Neural progenitor cell (in vitro differentiated cells): ENCODE measurements around the gene COPS9.

ENCODE experiments used
- CTCF ChIP-seq: fragments of 200-600 bp; sonication (generic); IDR thresholded peaks from 2 replicates; pipeline ENCODE4 v1.5.1; 2017; ENCODE audit warnings: antibody characterized with exemption, mild to moderate bottlenecking
- EZH2phosphoT487 ChIP-seq: fragments of 200-600 bp; sonication (generic); IDR thresholded peaks from 2 replicates; pipeline ENCODE4 v1.6.1; 2017; ENCODE audit warnings: antibody characterized with exemption

DNA sequence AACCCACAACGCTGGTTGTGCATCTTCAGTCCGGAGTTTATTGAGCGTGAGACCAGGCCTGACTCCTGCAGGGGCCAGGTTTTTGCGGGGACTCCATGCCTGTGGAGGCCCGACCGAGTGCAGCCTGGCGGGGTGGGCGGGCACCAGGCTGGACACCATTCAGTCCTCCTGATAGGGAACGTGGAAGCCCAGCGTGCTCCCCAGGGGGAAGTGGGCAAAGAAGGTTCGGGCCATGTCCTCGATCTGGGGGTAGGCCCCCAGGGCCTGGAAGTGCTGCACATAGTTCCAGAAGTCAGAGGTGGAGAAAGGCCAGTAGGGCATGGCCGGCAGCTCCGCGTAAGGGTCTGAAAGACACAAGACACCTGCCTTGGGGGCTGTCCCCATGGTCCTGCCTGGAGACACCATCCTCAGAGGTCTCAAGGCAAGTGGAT lies 2.9 kb upstream of the COPS9 start:
- no peak for TF ChIP-seq CTCF
- TF ChIP-seq EZH2phosphoT487 = no peak
